Measurements from ENCODE around the gene GINS2. TPM values are rescaled to one million over a fixed set of nuclear protein-coding genes. Genes with fewer than 3 reads are reported as not detected.

The GINS2 gene
- total RNA-seq, 1 donor from 2014 or later = 0.88 TPM

GRCh38 chr16:85690469-85691064, 1.8 kb upstream of the GINS2 start:
- ATAC-seq = no peak
- DNase-seq (ENCODE audit: low spot score) = no peak

GRCh38 chr16:85689950-85690320, 1.2 kb upstream of the GINS2 start:
- no peak for DNase-seq (ENCODE audit: low spot score)
- no peak for ATAC-seq

- ATAC-seq = no peak
- DNase-seq (ENCODE audit: low spot score) = no peak
These were observed 663 bp upstream of the GINS2 start for GRCh38 chr16:85689285-85689949.

GRCh38 chr16:85687651-85688471, 893 bp downstream of the GINS2 start:
- DNase-seq (ENCODE audit: low spot score) (no peak), ATAC-seq (no peak)

GRCh38 chr16:85686912-85687591, 1.7 kb downstream of the GINS2 start:
- DNase-seq (ENCODE audit: low spot score) (no peak), ATAC-seq (no peak)

GRCh38 chr16:85685251-85685650, 3.5 kb downstream of the GINS2 start:
- DNase-seq (ENCODE audit: low spot score) (no peak), ATAC-seq (no peak)

GRCh38 chr16:85683363-85683762, 5.4 kb downstream of the GINS2 start:
- no peak for DNase-seq (ENCODE audit: low spot score)

GRCh38 chr16:85682516-85682915, 6.2 kb downstream of the GINS2 start:
- no peak for ATAC-seq

More at GRCh38 chr16:85683363-85683762, 5.4 kb downstream of the GINS2 start:
- no peak for ATAC-seq

GRCh38 chr16:85681255-85681654, 7.5 kb downstream of the GINS2 start:
- DNase-seq (ENCODE audit: low spot score) (peak; percentile 77), ATAC-seq (peak; percentile 92)

More at GRCh38 chr16:85682516-85682915, 6.2 kb downstream of the GINS2 start:
- DNase-seq (ENCODE audit: low spot score) = no peak

GRCh38 chr16:85680352-85680944, 8.3 kb downstream of the GINS2 start:
- no peak for DNase-seq (ENCODE audit: low spot score)

GRCh38 chr16:85679870-85680269, 8.9 kb downstream of the GINS2 start:
- ATAC-seq = peak; percentile 6
- DNase-seq (ENCODE audit: low spot score) = no peak

More at GRCh38 chr16:85680352-85680944, 8.3 kb downstream of the GINS2 start:
- ATAC-seq = peak; percentile 61

GRCh38 chr16:85678821-85679220, 9.9 kb downstream of the GINS2 start:
- no peak for ATAC-seq
- no peak for DNase-seq (ENCODE audit: low spot score)

GRCh38 chr16:85678016-85678415, 10.7 kb downstream of the GINS2 start:
- ATAC-seq = no peak
- DNase-seq (ENCODE audit: low spot score) = no peak

GRCh38 chr16:85677383-85677967, 11.3 kb downstream of the GINS2 start:
- ATAC-seq (no peak), DNase-seq (ENCODE audit: low spot score) (no peak)

- DNase-seq (ENCODE audit: low spot score) (no peak), ATAC-seq (no peak)
These were observed 12.3 kb downstream of the GINS2 start for GRCh38 chr16:85676466-85676865.

- ATAC-seq (no peak), DNase-seq (ENCODE audit: low spot score) (no peak)
These were observed 13.4 kb downstream of the GINS2 start for GRCh38 chr16:85675251-85675874.

GRCh38 chr16:85674828-85675227, 13.9 kb downstream of the GINS2 start:
- DNase-seq (ENCODE audit: low spot score) (no peak), ATAC-seq (no peak)

- DNase-seq (ENCODE audit: low spot score) (no peak), ATAC-seq (no peak)
These were observed 14.4 kb downstream of the GINS2 start for GRCh38 chr16:85674418-85674755.

- peak; percentile 97 for ATAC-seq
- DNase-seq (ENCODE audit: low spot score) = peak; percentile 95
These were observed 15.0 kb downstream of the GINS2 start for GRCh38 chr16:85673529-85674417.

Data from left lobe of liver (tissue), 2 donors.